Bronchial epithelial cell (primary cell): Measurements from ENCODE around the gene WWC2. TPM values are rescaled to one million over a fixed set of nuclear protein-coding genes. Genes with fewer than 3 reads are reported as not detected.
A peak's percentile ranks its signal among the peaks of the same experiment; 100 is the strongest.

Experiments used
- DNase-seq: peaks from one replicate; pipeline ENCODE4 v3.0.0-alpha.2; 2010; ENCODE audit warnings: low read depth
- FAIRE-seq: peaks from 2 replicates; lab custom pipeline; 2011; peaks lifted over from hg19 to GRCh38; lab: Jason Lieb, UNC
- H3K27me3 ChIP-seq: 2 replicates; pipeline ENCODE4 v1.5.1; 2011; ENCODE audit warnings: low read length; ENCODE audit not compliant: control insufficient read depth, insufficient read depth
- H3K36me3 ChIP-seq: 2 replicates; pipeline ENCODE4 v1.5.1; 2011; ENCODE audit warnings: low read length; ENCODE audit not compliant: control insufficient read depth, insufficient read depth
- H3K4me3 ChIP-seq: 2 replicates; pipeline ENCODE4 v1.5.1; 2011; ENCODE audit warnings: mild to moderate bottlenecking, low read depth, low read length, control low read depth
- total RNA-seq: library from RNA; depleted of rRNA; stranded (reverse); fragments of >200 nt; gene quantifications from 2 replicates; pipeline ENCODE4 v1.2.1, GENCODE V29; 2014
- TF ChIP-seq, protein P1 (sequence below): IDR thresholded peaks from 2 replicates; pipeline ENCODE4 v1.5.1; 2011; ENCODE audit warnings: mild to moderate bottlenecking, moderate library complexity, low read length, control low read depth, inconsistent platforms; ENCODE audit not compliant: insufficient read depth, severe bottlenecking

WWC2 gene
- total RNA-seq, 1 donor from 2014 or later = 13.2 TPM

DNA sequence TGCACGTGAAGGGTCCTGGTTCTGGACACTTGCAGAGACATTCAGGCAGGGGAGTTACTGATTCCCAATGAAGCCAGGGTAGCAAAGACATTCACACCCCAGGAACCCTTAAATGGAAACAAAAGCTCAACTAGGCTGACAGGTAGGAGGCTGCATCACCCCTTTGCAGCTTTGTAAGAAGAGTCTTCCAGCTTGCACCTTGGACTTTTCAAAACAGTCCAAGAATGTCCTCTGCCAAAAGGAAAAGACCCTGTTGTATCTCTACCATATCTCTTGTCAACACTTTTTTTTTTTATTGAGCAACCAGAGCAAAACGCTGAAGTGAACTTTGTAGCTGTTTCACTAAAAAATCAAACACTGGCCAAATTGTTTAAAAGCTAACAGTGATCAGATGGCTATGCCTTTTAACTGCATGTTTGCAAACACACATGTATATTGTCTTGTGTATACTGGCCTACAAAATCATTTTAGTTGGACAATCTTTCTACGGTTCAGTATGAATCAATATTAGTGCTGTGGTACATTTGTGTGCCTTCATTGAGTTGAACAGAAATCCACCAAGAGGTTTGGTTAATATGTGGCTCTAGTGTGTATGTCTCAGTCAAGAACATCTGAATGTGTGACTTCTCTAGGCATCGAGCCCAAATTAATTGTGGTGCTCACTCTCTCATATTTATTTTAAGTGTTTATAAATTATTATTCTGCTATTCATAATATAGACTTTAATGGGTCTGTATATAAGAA is 18.5 kb upstream of the WWC2 start:
- no peak for DNase-seq
- no peak overlapping the region for H3K4me3 ChIP-seq
- H3K27me3 ChIP-seq = no peaks in the 10 kb centered on the region
- no peak for FAIRE-seq
- TF ChIP-seq, protein P1, sequence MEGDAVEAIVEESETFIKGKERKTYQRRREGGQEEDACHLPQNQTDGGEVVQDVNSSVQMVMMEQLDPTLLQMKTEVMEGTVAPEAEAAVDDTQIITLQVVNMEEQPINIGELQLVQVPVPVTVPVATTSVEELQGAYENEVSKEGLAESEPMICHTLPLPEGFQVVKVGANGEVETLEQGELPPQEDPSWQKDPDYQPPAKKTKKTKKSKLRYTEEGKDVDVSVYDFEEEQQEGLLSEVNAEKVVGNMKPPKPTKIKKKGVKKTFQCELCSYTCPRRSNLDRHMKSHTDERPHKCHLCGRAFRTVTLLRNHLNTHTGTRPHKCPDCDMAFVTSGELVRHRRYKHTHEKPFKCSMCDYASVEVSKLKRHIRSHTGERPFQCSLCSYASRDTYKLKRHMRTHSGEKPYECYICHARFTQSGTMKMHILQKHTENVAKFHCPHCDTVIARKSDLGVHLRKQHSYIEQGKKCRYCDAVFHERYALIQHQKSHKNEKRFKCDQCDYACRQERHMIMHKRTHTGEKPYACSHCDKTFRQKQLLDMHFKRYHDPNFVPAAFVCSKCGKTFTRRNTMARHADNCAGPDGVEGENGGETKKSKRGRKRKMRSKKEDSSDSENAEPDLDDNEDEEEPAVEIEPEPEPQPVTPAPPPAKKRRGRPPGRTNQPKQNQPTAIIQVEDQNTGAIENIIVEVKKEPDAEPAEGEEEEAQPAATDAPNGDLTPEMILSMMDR = no peak
- H3K36me3 ChIP-seq = no peaks in the 10 kb centered on the region

DNA sequence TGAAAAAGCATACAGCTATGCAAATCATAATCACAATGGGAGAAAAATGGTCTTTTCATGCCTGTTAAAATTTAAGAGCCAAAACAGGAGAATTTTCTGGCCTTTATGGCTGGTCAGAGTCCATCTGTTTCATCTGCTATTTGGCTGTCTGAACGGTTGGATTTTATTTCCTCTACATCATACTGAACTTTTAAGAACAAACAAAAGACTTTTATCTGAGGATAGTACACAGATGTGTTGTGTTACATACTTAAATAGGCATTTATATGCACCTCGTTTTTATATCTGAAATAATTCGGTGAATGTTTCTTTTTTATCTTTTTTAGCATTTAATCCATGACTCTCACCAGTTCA is 18.0 kb upstream of the WWC2 start:
- TF ChIP-seq, protein P1 = no peak
- DNase-seq = no peak
- FAIRE-seq = no peak
- H3K27me3 ChIP-seq = no peaks in the 10 kb centered on the region
- no peaks in the 10 kb centered on the region for H3K36me3 ChIP-seq
- no peak overlapping the region for H3K4me3 ChIP-seq

DNA sequence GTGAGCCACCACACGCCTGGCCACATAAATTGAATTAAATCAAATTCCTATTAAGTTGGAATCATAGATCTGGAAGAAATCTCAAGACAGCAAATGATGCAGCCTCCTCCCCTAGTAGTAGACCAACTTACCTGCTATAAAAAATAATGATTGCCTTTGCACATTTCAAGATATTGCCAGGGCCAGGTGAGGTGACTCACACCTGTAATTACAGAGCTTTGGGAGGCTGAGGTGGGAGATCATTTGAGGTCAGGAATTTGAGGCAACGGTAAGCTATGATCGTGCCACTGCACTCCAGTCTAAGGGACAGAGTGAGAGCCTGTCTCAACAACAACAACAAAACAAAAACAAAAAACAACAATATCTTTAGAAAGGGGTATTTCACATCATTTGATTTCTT is 17.0 kb upstream of the WWC2 start:
- no peak for FAIRE-seq
- TF ChIP-seq, protein P1 = no peak
- DNase-seq = peak; percentile 7
- H3K4me3 ChIP-seq = no peak overlapping the region
- no peaks in the 10 kb centered on the region for H3K27me3 ChIP-seq
- H3K36me3 ChIP-seq = no peaks in the 10 kb centered on the region

DNA sequence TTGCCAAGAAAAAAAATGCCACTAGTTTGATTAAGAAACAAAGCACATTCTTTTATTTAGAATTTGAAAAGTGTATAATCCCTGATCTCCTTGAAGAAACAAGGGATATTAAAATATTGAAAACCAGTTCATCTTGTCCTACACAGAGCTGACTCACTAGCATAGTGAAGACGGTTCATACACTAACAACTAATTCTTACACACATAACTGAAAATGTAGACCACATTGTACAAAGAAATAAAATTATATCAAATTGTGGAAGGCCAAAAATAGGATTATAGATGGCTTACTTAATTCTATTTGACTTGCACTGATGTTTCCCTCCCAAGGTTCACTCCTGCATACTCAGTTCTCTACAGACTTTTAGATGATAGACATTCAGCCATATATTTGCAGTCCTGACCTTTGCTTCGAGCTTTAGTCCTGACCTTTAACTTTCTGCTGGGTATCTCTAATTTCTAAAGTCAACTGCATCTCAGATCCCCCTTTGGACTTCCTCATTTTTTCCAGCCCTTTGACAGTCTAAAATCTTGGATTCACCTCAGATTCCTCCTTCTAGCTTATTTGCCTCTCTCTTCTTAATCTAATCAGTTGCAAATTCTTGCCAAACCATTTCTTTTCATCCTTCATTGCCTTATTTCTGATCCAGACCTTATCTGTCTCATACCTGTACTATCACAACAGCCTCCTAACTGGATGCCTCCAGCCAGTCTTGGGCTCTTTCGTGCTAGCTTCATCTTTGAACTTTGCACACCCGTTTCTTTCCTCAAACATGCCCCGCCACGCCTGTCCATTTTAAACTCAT is 4.5 kb upstream of the WWC2 start:
- DNase-seq (peak; percentile 64), FAIRE-seq (no peak)
- TF ChIP-seq, protein P1 = no peak
- Histone ChIP-seq H3K4me3 (no peak overlapping the region), H3K27me3 (no peaks in the 10 kb centered on the region), H3K36me3 (no peaks in the 10 kb centered on the region)

DNA sequence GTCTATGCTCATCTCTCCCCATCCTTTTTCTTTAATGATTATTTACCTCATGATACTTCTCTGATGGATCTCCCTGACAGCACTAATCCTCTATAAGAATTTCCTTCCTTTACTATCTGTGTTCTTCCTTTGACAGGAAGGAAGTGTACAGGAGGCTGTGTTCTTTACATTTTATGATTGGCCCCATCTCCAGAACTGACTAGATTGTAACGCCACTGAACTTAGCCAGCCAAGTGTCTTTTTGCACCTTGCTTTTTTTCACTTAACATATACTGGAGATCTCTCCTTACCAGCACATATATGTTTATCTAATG is 3.9 kb upstream of the WWC2 start:
- Histone ChIP-seq H3K36me3 (no peaks in the 10 kb centered on the region), H3K27me3 (no peaks in the 10 kb centered on the region), H3K4me3 (no peak overlapping the region)
- TF ChIP-seq, protein P1 = no peak
- no peak for DNase-seq
- no peak for FAIRE-seq
